ENCODE measurements around the gene LMAN1L.

- no peak for TF ChIP-seq CTCF (IDR thresholded peaks at IDR 0.05)
- no peak for TF ChIP-seq ZFX (IDR thresholded peaks at IDR 0.05; ENCODE audit: borderline replicate concordance)
These were observed 25.0 kb downstream of the LMAN1L start for GRCh38 chr15:74837482-74838136.
